GM23338 (cell line): ENCODE measurements around the gene FOXP1.

ENCODE experiments used
- EZH2 ChIP-seq: fragments of 200-600 bp; sonication (generic); IDR thresholded peaks from one replicate; pipeline ENCODE4 v1.8.0; 2017; ENCODE audit warnings: antibody characterized with exemption, mild to moderate bottlenecking, low read depth; ENCODE audit not compliant: unreplicated experiment
- POLR2AphosphoS5 ChIP-seq: IDR thresholded peaks from 2 replicates; pipeline ENCODE4 v1.6.1; 2016; ENCODE audit warnings: antibody characterized with exemption, low read depth
- TF ChIP-seq, protein P1 (sequence below), 2 experiments: fragments of 200-600 bp in 1 of 2; sonication (generic) in 1 of 2; conservative IDR thresholded peaks; 2 replicates each; pipeline versions ENCODE4 v1.5.1 to v1.6.1; 2016 to 2017; ENCODE audit warnings: antibody characterized with exemption in 2 of 2, low read depth in 2 of 2, mild to moderate bottlenecking in 2 of 2, moderate library complexity in 1 of 2

- TF ChIP-seq, protein P1, sequence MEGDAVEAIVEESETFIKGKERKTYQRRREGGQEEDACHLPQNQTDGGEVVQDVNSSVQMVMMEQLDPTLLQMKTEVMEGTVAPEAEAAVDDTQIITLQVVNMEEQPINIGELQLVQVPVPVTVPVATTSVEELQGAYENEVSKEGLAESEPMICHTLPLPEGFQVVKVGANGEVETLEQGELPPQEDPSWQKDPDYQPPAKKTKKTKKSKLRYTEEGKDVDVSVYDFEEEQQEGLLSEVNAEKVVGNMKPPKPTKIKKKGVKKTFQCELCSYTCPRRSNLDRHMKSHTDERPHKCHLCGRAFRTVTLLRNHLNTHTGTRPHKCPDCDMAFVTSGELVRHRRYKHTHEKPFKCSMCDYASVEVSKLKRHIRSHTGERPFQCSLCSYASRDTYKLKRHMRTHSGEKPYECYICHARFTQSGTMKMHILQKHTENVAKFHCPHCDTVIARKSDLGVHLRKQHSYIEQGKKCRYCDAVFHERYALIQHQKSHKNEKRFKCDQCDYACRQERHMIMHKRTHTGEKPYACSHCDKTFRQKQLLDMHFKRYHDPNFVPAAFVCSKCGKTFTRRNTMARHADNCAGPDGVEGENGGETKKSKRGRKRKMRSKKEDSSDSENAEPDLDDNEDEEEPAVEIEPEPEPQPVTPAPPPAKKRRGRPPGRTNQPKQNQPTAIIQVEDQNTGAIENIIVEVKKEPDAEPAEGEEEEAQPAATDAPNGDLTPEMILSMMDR (conservative IDR thresholded peaks at IDR 0.05; ENCODE audit: low read depth in 2 of 2), result no peak
- TF ChIP-seq POLR2AphosphoS5 (no peak), EZH2 (no peak)
These were observed 515.4 kb downstream of the FOXP1 start for GRCh38 chr3:71067977-71068654.
